Gastroesophageal sphincter (tissue), 4 donors: ENCODE data around the gene WFDC10A. TPM values are rescaled to one million over a fixed set of nuclear protein-coding genes. Genes with fewer than 3 reads are reported as not detected.
"Not testable (repeated sequence)": the region's sequence is repeated elsewhere in the genome, so short reads cannot be mapped to it uniquely, and the experiment has no call there.

Experiments
- ATAC-seq: fragments of 150-250 bp; one replicate; pipeline ENCODE4 v1.9.1; 2016; ENCODE audit warnings: mild to moderate bottlenecking, moderate library complexity
- H3K27ac ChIP-seq, 4 donors: fragments of 200-600 bp; sonication (generic) in 3 of 4; 1 replicate in 3 of 4; 2 replicates in 1 of 4; pipeline ENCODE4 v1.5.1; 2016 to 2019
- H3K27me3 ChIP-seq: fragments of 200-600 bp; sonication (generic); one replicate; pipeline ENCODE4 v1.5.1; 2019
- H3K36me3 ChIP-seq, 2 donors: fragments of 200-600 bp; sonication (generic); one replicate each; pipeline ENCODE4 v1.5.1; 2019; ENCODE audit warnings: control low read depth in 1 of 2
- H3K4me1 ChIP-seq, 3 donors: fragments of 200-600 bp; sonication (generic); 1 replicate in 2 of 3; 2 replicates in 1 of 3; pipeline ENCODE4 v1.5.1; 2016 to 2019; ENCODE audit warnings: control low read depth in 2 of 3
- H3K4me3 ChIP-seq, 2 donors: fragments of 200-600 bp; sonication (generic); one replicate each; pipeline ENCODE4 v1.5.1; 2019; ENCODE audit warnings: mild to moderate bottlenecking in 1 of 2, moderate library complexity in 1 of 2
- H3K9me3 ChIP-seq, 3 donors: fragments of 200-600 bp; sonication (generic); one replicate each; pipeline ENCODE4 v1.5.1; 2017 to 2019; ENCODE audit warnings: control low read depth in 2 of 3
- CTCF ChIP-seq, 4 experiments: fragments of 200-600 bp in 2 of 4; fragments of 450-650 bp in 2 of 4; sonication (generic) in 1 of 4; IDR thresholded peaks; one replicate each; pipeline ENCODE4 v1.5.1; 2017 to 2019; ENCODE audit warnings: antibody characterized with exemption in 4 of 4, mild to moderate bottlenecking in 2 of 4, moderate library complexity in 2 of 4
- EP300 ChIP-seq: sonication (generic); formaldehyde crosslinking; IDR thresholded peaks from one replicate; pipeline ENCODE4 v1.6.1; 2017; ENCODE audit warnings: antibody characterized with exemption, mild to moderate bottlenecking
- POLR2A ChIP-seq, 2 donors: fragments of 450-650 bp; IDR thresholded peaks; one replicate each; pipeline ENCODE4 v1.6.1; 2017; ENCODE audit warnings: antibody characterized with exemption in 2 of 2, mild to moderate bottlenecking in 2 of 2, moderate library complexity in 1 of 2
- POLR2AphosphoS5 ChIP-seq: sonication (generic); formaldehyde crosslinking; IDR thresholded peaks from one replicate; pipeline ENCODE4 v1.6.1; 2017; ENCODE audit warnings: antibody characterized with exemption
- WGBS, 2 donors: methylation state at CpG; one replicate each; pipeline ENCODE4 v1.1.5; 2018; ENCODE audit warnings: low coverage in 1 of 2; 5-methylcytosine and 5-hydroxymethylcytosine counted together
- total RNA-seq, 4 donors: library from RNA; depleted of rRNA; stranded (reverse); fragments of >200 nt; gene quantifications; one replicate each; pipeline ENCODE4 v1.1.0, GENCODE V29; 2016

Gene WFDC10A
- total RNA-seq, 4 donors from 2014 or later: not detected

GRCh38 chr20:45646875-45647274, 17.3 kb downstream of the WFDC10A start:
- Histone ChIP-seq H3K27me3 (peaks cover 16% of the 10 kb centered on the region), H3K36me3 (no peaks in the 10 kb centered on the region), H3K4me1 (no peaks in the 10 kb centered on the region), H3K27ac (no peak overlapping the region), H3K9me3 (peaks cover 0 to 6% (median 0%) of the 10 kb centered on the region in 3 donors), H3K4me3 (no peak overlapping the region)
- TF ChIP-seq POLR2A (IDR thresholded peaks at IDR 0.05) (no peak), POLR2AphosphoS5 (no peak), CTCF (IDR thresholded peaks at IDR 0.05) (no peak), EP300 (no peak)
- WGBS, 2 donors: 60 to 80% methylated on average over 1 to 2 of the region's 3 CpGs
- no peak for ATAC-seq

GRCh38 chr20:45647441-45648050, 18.0 kb downstream of the WFDC10A start:
- Histone ChIP-seq H3K27me3 (peaks cover 16% of the 10 kb centered on the region), H3K4me3 (no peak overlapping the region), H3K4me1 (no peaks in the 10 kb centered on the region), H3K36me3 (no peaks in the 10 kb centered on the region), H3K9me3 (peaks cover 0 to 7% (median 0%) of the 10 kb centered on the region in 3 donors), H3K27ac (no peak overlapping the region)
- TF ChIP-seq CTCF (IDR thresholded peaks at IDR 0.05) (no peak), EP300 (no peak), POLR2A (IDR thresholded peaks at IDR 0.05) (no peak), POLR2AphosphoS5 (no peak)
- WGBS, 2 donors: 60% methylated on average over 1 of the region's 1 CpG; no CpG with 5 or more reads in 1 of the 2 donors
- no peak for ATAC-seq

GRCh38 chr20:45649312-45649863, 19.8 kb downstream of the WFDC10A start:
- Histone ChIP-seq H3K4me1 (no peaks in the 10 kb centered on the region), H3K27ac (no peak overlapping the region), H3K27me3 (peaks cover 11% of the 10 kb centered on the region), H3K9me3 (peaks cover 0 to 7% (median 0%) of the 10 kb centered on the region in 3 donors), H3K4me3 (no peak overlapping the region), H3K36me3 (no peaks in the 10 kb centered on the region)
- WGBS, 2 donors: 56 to 68% methylated on average over 3 to 6 of the region's 6 CpGs
- no peak for ATAC-seq
- TF ChIP-seq POLR2A (IDR thresholded peaks at IDR 0.05) (no peak), CTCF (IDR thresholded peaks at IDR 0.05) (no peak), EP300 (no peak), POLR2AphosphoS5 (no peak)

GRCh38 chr20:45651726-45652125, 22.2 kb downstream of the WFDC10A start:
- not testable (repeated sequence) for H3K4me3 ChIP-seq, H3K4me1 ChIP-seq, H3K9me3 ChIP-seq, H3K27ac ChIP-seq, ATAC-seq, H3K27me3 ChIP-seq, H3K36me3 ChIP-seq
- WGBS, 2 donors: no CpG with 5 or more reads among the region's 7 CpGs

- not testable (repeated sequence) for H3K27ac ChIP-seq, H3K27me3 ChIP-seq, H3K4me1 ChIP-seq, ATAC-seq, H3K9me3 ChIP-seq, H3K4me3 ChIP-seq, H3K36me3 ChIP-seq
- 80 to 83% methylated on average over 1 to 3 of the region's 3 CpGs for WGBS, 2 donors
Measured at GRCh38 chr20:45657038-45657437, 27.5 kb downstream of the WFDC10A start.

- no peaks in the 10 kb centered on the region for H3K36me3 ChIP-seq
- TF ChIP-seq EP300: no peak
- no peak for TF ChIP-seq CTCF (IDR thresholded peaks at IDR 0.05)
- TF ChIP-seq POLR2AphosphoS5: no peak
- TF ChIP-seq POLR2A (IDR thresholded peaks at IDR 0.05): no peak
- no peak for ATAC-seq
- H3K4me3 ChIP-seq: no peak within 1 kb of the TSS
- H3K27ac ChIP-seq: no peak within 1 kb of the TSS
- 56% methylated on average over 1 of the region's 1 CpG; no CpG with 5 or more reads in 1 of the 2 donors for WGBS, 2 donors
- no peaks in the 10 kb centered on the region for H3K4me1 ChIP-seq
- no peaks in the 10 kb centered on the region for H3K27me3 ChIP-seq
- peaks cover 0 to 15% (median 0%) of the 10 kb centered on the region in 3 donors for H3K9me3 ChIP-seq
Measured at GRCh38 chr20:45670139-45670538, 40.6 kb downstream of the WFDC10A start, which contains the start of gene WFDC11. TSS of gene WFDC11 (minus strand) at chr20:45670239. CDS start at chr20:45650600, 19,639 bp downstream.
